ENCODE data around the gene CAPN14.

Gene CAPN14

DNA sequence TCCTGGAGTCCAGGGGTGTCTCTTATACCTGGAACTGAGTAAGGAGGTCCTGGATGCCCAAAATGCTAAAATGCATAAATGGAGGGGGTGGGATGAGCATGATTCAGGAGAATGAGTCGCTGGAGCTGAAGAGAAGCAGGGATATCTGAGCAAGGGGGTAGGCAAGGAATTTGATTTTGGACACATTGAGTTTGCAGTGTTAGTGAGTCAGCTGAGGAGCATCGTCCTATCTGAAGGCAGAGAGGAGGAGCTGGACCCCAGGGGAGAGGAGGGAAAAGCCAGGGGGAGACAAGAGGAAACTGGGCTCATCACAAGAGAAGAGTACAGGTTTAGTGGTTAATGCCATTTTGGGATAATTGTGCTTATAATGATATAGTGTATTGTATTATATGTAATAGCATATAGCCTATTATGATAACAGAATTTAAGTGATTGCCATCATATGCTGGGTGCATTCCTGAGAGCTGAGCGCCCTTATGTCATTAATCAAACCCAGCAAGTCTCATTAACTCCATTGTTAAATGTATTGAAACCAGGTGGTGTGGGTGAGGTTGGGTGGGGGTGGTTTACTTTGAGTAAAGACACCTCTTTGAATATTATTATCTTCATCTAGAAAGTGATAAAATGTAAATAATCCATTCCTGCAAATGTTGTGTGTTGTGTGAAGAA is 29.0 kb upstream of the CAPN14 start:
- no peak for DNase-seq (ENCODE audit: insufficient read length, low spot score)
- FAIRE-seq: no peak
- TF ChIP-seq POLR2AphosphoS5 (IDR thresholded peaks at IDR 0.05; ENCODE audit: low read depth, low read length) (no peak), POLR2A (IDR thresholded peaks at IDR 0.05; ENCODE audit: low read depth, low read length) (no peak), TAF1 (IDR thresholded peaks at IDR 0.05; ENCODE audit: low read depth, low read length) (no peak), POU2F2 (IDR thresholded peaks at IDR 0.05; ENCODE audit: low read depth, low read length) (no peak), PAX5 (IDR thresholded peaks at IDR 0.05; ENCODE audit: insufficient read depth, low read length, severe bottlenecking) (no peak), SPI1 (IDR thresholded peaks at IDR 0.05; ENCODE audit: low read depth, low read length) (no peak)

GRCh38 chr2:31244101-31244500 is 26.8 kb upstream of the CAPN14 start:
- FAIRE-seq (no peak), DNase-seq (ENCODE audit: insufficient read length, low spot score) (no peak)
- TF ChIP-seq POLR2AphosphoS5 (IDR thresholded peaks at IDR 0.05; ENCODE audit: low read depth, low read length) (no peak), POU2F2 (IDR thresholded peaks at IDR 0.05; ENCODE audit: low read depth, low read length) (no peak), POLR2A (IDR thresholded peaks at IDR 0.05; ENCODE audit: low read depth, low read length) (no peak), SPI1 (IDR thresholded peaks at IDR 0.05; ENCODE audit: low read depth, low read length) (no peak), TAF1 (IDR thresholded peaks at IDR 0.05; ENCODE audit: low read depth, low read length) (no peak)

DNA sequence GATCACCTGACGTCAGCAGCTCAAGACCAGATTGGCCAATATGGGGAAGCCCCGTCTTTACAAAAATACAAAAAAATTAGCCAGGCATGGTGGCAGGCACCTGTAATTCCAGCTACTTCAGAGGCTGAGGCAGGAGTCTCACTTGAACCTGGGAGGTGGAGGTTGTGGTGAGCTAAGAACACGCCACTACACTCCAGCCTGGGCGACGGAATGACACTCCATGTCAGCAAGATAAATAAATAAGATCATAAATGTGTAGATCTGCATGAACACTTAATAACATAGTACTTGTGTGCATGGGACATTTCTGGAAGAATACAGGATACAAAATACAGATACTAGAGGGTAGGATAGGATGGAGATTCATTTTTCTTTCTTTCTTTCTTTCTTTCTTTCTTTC is 25.7 kb upstream of the CAPN14 start:
- no peak for DNase-seq (ENCODE audit: insufficient read length, low spot score)
- no peak for TF ChIP-seq TAF1 (IDR thresholded peaks at IDR 0.05; ENCODE audit: low read depth, low read length)
- no peak for TF ChIP-seq SPI1 (IDR thresholded peaks at IDR 0.05; ENCODE audit: low read depth, low read length)
- no peak for TF ChIP-seq POU2F2 (IDR thresholded peaks at IDR 0.05; ENCODE audit: low read depth, low read length)
- no peak for TF ChIP-seq POLR2AphosphoS5 (IDR thresholded peaks at IDR 0.05; ENCODE audit: low read depth, low read length)
- no peak for TF ChIP-seq POLR2A (IDR thresholded peaks at IDR 0.05; ENCODE audit: low read depth, low read length)
- TF ChIP-seq PAX5 (IDR thresholded peaks at IDR 0.05; ENCODE audit: insufficient read depth, low read length, severe bottlenecking): no peak
- FAIRE-seq: no peak

GRCh38 chr2:31241625-31242270 is 24.4 kb upstream of the CAPN14 start:
- TF ChIP-seq PAX5 (IDR thresholded peaks at IDR 0.05; ENCODE audit: insufficient read depth, low read length, severe bottlenecking) (no peak), POU2F2 (IDR thresholded peaks at IDR 0.05; ENCODE audit: low read depth, low read length) (no peak), SPI1 (IDR thresholded peaks at IDR 0.05; ENCODE audit: low read depth, low read length) (no peak), POLR2A (IDR thresholded peaks at IDR 0.05; ENCODE audit: low read depth, low read length) (no peak), TAF1 (IDR thresholded peaks at IDR 0.05; ENCODE audit: low read depth, low read length) (no peak), POLR2AphosphoS5 (IDR thresholded peaks at IDR 0.05; ENCODE audit: low read depth, low read length) (no peak)
- DNase-seq (ENCODE audit: insufficient read length, low spot score) (no peak), FAIRE-seq (no peak)

GRCh38 chr2:31240381-31241365 is 23.4 kb upstream of the CAPN14 start:
- FAIRE-seq (no peak), DNase-seq (ENCODE audit: insufficient read length, low spot score) (no peak)
- TF ChIP-seq TAF1 (IDR thresholded peaks at IDR 0.05; ENCODE audit: low read depth, low read length) (no peak), POU2F2 (IDR thresholded peaks at IDR 0.05; ENCODE audit: low read depth, low read length) (no peak), SPI1 (IDR thresholded peaks at IDR 0.05; ENCODE audit: low read depth, low read length) (no peak), PAX5 (IDR thresholded peaks at IDR 0.05; ENCODE audit: insufficient read depth, low read length, severe bottlenecking) (no peak), POLR2A (IDR thresholded peaks at IDR 0.05; ENCODE audit: low read depth, low read length) (no peak), POLR2AphosphoS5 (IDR thresholded peaks at IDR 0.05; ENCODE audit: low read depth, low read length) (no peak)

- FAIRE-seq: no peak
- TF ChIP-seq POLR2AphosphoS5 (IDR thresholded peaks at IDR 0.05; ENCODE audit: low read depth, low read length) (no peak), TAF1 (IDR thresholded peaks at IDR 0.05; ENCODE audit: low read depth, low read length) (no peak), SPI1 (IDR thresholded peaks at IDR 0.05; ENCODE audit: low read depth, low read length) (no peak), POLR2A (IDR thresholded peaks at IDR 0.05; ENCODE audit: low read depth, low read length) (no peak), POU2F2 (IDR thresholded peaks at IDR 0.05; ENCODE audit: low read depth, low read length) (no peak), PAX5 (IDR thresholded peaks at IDR 0.05; ENCODE audit: insufficient read depth, low read length, severe bottlenecking) (no peak)
- DNase-seq (ENCODE audit: insufficient read length, low spot score): no peak
These were observed 22.4 kb upstream of the CAPN14 start for GRCh38 chr2:31239593-31240177.

DNA sequence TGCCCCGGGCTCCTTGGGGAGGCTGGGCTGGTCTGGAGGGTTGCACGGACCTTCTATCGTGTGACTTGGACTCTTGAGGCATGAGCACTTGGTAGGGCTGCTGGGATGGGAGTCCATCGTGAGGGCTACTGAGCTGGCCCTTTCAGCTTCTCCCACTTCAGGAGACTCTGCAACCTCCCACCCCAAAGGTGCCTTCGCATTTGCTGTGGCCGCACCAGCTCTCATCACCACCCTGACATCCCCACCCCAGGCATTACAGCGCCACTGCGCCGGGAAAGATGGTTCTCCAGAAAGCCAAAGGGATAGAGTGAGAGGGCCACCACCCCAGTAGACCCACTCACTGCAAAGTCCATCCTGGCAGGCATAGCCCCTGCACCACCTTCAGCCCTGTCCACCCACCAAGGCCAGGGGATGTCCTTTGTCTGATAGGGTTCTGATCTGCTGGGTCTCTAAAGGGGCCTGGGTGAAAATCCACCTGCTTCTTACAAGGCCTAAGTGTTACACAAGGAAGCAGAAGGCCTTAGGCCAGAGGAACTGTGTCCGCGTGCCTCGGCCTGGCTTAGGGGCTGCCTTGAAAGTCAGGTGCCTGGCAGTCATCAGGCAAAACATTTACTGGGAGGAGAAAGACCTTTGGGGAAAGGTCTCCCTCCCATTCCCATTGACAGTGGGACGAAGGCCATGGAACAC is 21.7 kb upstream of the CAPN14 start:
- DNase-seq (ENCODE audit: insufficient read length, low spot score): no peak
- no peak for FAIRE-seq
- TF ChIP-seq POLR2A (IDR thresholded peaks at IDR 0.05; ENCODE audit: low read depth, low read length): no peak
- TF ChIP-seq POLR2AphosphoS5 (IDR thresholded peaks at IDR 0.05; ENCODE audit: low read depth, low read length): no peak
- TF ChIP-seq SPI1 (IDR thresholded peaks at IDR 0.05; ENCODE audit: low read depth, low read length): no peak
- TF ChIP-seq POU2F2 (IDR thresholded peaks at IDR 0.05; ENCODE audit: low read depth, low read length): no peak
- no peak for TF ChIP-seq PAX5 (IDR thresholded peaks at IDR 0.05; ENCODE audit: insufficient read depth, low read length, severe bottlenecking)
- no peak for TF ChIP-seq TAF1 (IDR thresholded peaks at IDR 0.05; ENCODE audit: low read depth, low read length)

DNA sequence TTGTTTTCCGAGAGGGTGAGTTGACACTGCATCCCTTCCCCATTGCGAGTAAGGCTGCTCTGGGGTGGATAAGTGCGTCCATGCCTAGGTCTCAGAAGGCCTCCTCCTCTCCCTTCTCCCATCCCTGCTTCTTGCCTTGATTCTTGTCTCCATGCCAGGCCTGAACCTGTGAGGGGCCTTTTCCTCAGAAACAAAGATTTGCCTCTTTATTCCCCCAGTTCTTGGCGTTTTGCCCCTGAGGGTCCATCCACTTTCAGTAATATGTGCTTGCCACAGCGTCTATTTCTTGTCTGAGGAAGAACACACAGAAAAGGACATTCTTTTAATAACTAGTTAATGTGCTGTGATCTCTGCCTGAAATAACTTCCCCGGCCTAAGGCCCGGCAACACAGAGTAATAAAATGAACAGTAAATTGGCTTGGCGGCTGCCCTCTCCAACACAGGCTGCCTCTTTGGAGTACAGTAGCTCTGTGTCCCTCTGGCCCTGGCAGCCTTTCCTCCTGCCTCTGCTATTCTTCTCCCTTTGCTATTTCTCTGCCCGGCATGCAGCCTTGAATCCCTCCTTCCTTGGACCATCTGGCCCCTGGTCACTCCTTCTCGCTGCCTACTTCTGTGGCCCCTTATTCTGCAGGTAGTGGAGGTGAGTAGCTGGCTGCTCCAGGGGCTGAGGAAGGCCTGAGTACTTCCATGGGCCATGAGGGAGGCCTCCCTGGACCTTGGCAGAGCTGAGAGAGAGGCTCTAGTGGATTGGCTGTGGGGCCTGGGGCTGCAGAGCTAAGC is 21.0 kb upstream of the CAPN14 start:
- no peak for TF ChIP-seq POLR2AphosphoS5 (IDR thresholded peaks at IDR 0.05; ENCODE audit: low read depth, low read length)
- TF ChIP-seq SPI1 (IDR thresholded peaks at IDR 0.05; ENCODE audit: low read depth, low read length): no peak
- no peak for TF ChIP-seq PAX5 (IDR thresholded peaks at IDR 0.05; ENCODE audit: insufficient read depth, low read length, severe bottlenecking)
- no peak for TF ChIP-seq TAF1 (IDR thresholded peaks at IDR 0.05; ENCODE audit: low read depth, low read length)
- TF ChIP-seq POLR2A (IDR thresholded peaks at IDR 0.05; ENCODE audit: low read depth, low read length): no peak
- no peak for TF ChIP-seq POU2F2 (IDR thresholded peaks at IDR 0.05; ENCODE audit: low read depth, low read length)
- FAIRE-seq (no peak), DNase-seq (ENCODE audit: insufficient read length, low spot score) (no peak)

Data from GM12891 (cell line).